G401 (cell line): Measurements from ENCODE around the gene GREM2. TPM values are rescaled to one million over a fixed set of nuclear protein-coding genes. Genes with fewer than 3 reads are reported as not detected.

Experiments
- DNase-seq: peaks from one replicate; pipeline ENCODE4 v3.0.0-alpha.2; 2015; ENCODE audit warnings: low spot score
- in situ Hi-C: cut with HindIII; loops from 2 replicates; pipeline ENCODE4 v1.10.0; 2016; ENCODE audit warnings: low sequenced_read_pairs, mixed read lengths
- total RNA-seq: library from RNA; depleted of rRNA; stranded (reverse); fragments of >200 nt; shearing (Covaris generic); gene quantifications from 2 replicates; pipeline ENCODE4 v1.2.3, GENCODE V29; 2014; rRNA removed

GREM2 gene
- total RNA-seq = not detected in 2 replicates

GRCh38 chr1:240611619-240612480 lies at the start of gene GREM2:
Gene GREM2 (minus strand): TSS chr1:240612155. CDS start chr1:240493475, 118,680 bp downstream.
- DNase-seq = peak; percentile 44
- in situ Hi-C loops = no loop called here

- in situ Hi-C loops = no loop called here
- no peak for DNase-seq
Observed at GRCh38 chr1:240658312-240658960, 46.5 kb upstream of the GREM2 start.

- in situ Hi-C loops = no loop called here
- DNase-seq = no peak
Observed at GRCh38 chr1:240656531-240656930, 44.6 kb upstream of the GREM2 start.

- in situ Hi-C loops = no loop called here
- DNase-seq = no peak
Observed at GRCh38 chr1:240652961-240653409, 41.0 kb upstream of the GREM2 start.

- in situ Hi-C loops = no loop called here
- no peak for DNase-seq
Observed at GRCh38 chr1:240652549-240652948, 40.6 kb upstream of the GREM2 start.

GRCh38 chr1:240650877-240651276 lies 38.9 kb upstream of the GREM2 start:
- in situ Hi-C loops = no loop called here
- DNase-seq = no peak

- in situ Hi-C loops = no loop called here
- no peak for DNase-seq
Observed at GRCh38 chr1:240649733-240650721, 38.1 kb upstream of the GREM2 start.

- no peak for DNase-seq
- in situ Hi-C loops = no loop called here
Observed at GRCh38 chr1:240646571-240647240, 34.8 kb upstream of the GREM2 start.

GRCh38 chr1:240644732-240645131 lies 32.8 kb upstream of the GREM2 start:
- in situ Hi-C loops = no loop called here

GRCh38 chr1:240635466-240636256 lies 23.7 kb upstream of the GREM2 start:
- in situ Hi-C loops = no loop called here
- DNase-seq = no peak

More at GRCh38 chr1:240644732-240645131, 32.8 kb upstream of the GREM2 start:
- DNase-seq = no peak

GRCh38 chr1:240630409-240630808 lies 18.5 kb upstream of the GREM2 start:
- in situ Hi-C loops = no loop called here
- no peak for DNase-seq

- in situ Hi-C loops = no loop called here
- DNase-seq = no peak
Observed at GRCh38 chr1:240621249-240621648, 9.3 kb upstream of the GREM2 start.

- no peak for DNase-seq
- in situ Hi-C loops = no loop called here
Observed at GRCh38 chr1:240619906-240620621, 8.1 kb upstream of the GREM2 start.

GRCh38 chr1:240619357-240619756 lies 7.4 kb upstream of the GREM2 start:
- DNase-seq = no peak
- in situ Hi-C loops = no loop called here

GRCh38 chr1:240618946-240619345 lies 7.0 kb upstream of the GREM2 start:
- no peak for DNase-seq
- in situ Hi-C loops = no loop called here

- no peak for DNase-seq
- in situ Hi-C loops = no loop called here
Observed at GRCh38 chr1:240616018-240616417, 4.1 kb upstream of the GREM2 start.

GRCh38 chr1:240613356-240614142 lies 1.6 kb upstream of the GREM2 start:
- no peak for DNase-seq

More at GRCh38 chr1:240613356-240614142, 1.6 kb upstream of the GREM2 start:
- in situ Hi-C loops = no loop called here
